ENCODE results near the gene GID4.
A peak's percentile ranks its signal among the peaks of the same experiment; 100 is the strongest.

The GID4 gene

GRCh38 chr17:18017958-18018357 is 21.2 kb upstream of the GID4 start:
- no peak for DNase-seq

DNA sequence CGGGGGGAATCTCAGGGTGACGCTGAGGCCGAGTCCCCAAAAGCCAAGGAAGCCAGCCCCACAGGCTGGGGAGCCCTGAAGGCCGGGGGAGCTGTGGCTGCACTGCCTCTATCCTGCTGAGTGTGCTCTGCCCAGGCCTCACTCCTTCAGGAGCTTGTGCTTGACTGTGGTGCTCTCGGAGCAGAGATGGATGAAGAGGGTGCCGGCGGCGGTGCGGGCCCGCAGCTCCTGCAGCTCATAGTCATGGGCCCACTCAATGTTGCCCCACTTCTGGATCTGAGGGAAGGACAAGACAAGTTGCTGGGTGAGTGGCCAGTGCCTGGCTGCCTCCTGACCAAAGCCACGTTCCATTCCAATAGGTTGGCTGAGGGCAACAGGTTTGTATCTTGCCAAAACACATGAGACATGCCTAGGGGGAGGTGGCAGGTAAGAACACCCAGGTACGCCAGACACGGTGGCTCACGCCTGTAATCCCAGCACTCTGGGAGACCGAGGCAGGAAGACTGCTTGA is 20.7 kb upstream of the GID4 start:
- DNase-seq = no peak

DNA sequence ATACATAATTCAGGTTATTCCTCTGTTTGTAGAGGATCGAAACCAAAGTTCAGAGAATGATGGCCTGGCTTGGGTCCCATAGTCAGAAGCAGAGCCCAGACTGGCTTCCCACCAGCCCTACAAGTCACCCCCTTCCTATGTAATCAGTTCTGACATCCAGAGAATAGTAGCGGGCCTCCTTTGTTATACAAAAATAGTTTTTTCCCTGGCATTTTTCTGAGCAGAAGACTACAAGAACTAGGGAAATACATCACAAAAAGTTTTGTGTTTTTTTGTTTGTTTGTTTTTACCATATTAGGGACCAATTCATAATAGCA is 19.4 kb upstream of the GID4 start:
- no peak for DNase-seq

GRCh38 chr17:18020971-18021370 is 18.2 kb upstream of the GID4 start:
- no peak for DNase-seq

GRCh38 chr17:18021372-18021771 is 17.8 kb upstream of the GID4 start:
- DNase-seq = no peak

DNA sequence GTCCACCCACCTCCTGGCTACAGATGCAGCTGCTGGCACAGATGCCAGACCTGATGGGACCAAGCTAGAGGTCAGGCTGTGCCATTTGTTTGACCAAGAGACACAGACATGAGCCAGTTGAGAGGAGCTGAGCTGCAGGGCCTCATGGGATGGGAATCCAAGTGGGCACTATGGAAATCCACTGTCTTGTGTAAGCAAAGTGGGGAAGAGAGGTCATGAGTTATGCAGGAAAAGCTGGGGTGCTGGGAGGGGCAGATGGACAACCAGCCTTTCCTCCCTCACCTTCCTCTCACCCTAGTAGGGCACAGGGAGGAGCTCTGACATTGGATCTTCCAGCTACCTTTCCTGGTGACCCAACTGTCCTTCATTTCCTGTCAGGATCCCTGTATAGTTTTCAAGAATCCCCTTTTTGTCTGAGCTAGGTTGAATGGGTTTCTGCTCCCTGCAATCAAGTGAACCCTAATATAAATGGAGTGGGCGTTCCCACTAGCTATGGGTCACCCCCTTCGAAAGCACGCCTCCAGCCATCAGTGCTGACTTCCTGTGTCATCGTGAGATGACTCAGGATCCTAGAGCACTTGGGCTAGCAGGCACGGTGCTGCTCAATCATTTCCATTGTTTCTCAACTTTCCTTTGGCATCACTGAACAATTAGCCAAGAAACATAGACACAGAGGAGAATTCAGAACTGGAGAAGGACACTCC is 13.8 kb upstream of the GID4 start:
- peak; percentile 17 for DNase-seq

- peak; percentile 82 for DNase-seq
These were observed 13.0 kb upstream of the GID4 start for GRCh38 chr17:18025945-18026776.

GRCh38 chr17:18027280-18027679 is 11.9 kb upstream of the GID4 start:
- no peak for DNase-seq

- no peak for DNase-seq
These were observed 10.9 kb upstream of the GID4 start for GRCh38 chr17:18028114-18028951.

- DNase-seq = no peak
These were observed 10.2 kb upstream of the GID4 start for GRCh38 chr17:18028952-18029540.

- DNase-seq = peak; percentile 43
These were observed 7.3 kb upstream of the GID4 start for GRCh38 chr17:18031955-18032354.

GRCh38 chr17:18033442-18034099 is 5.6 kb upstream of the GID4 start:
- peak; percentile 82 for DNase-seq

DNA sequence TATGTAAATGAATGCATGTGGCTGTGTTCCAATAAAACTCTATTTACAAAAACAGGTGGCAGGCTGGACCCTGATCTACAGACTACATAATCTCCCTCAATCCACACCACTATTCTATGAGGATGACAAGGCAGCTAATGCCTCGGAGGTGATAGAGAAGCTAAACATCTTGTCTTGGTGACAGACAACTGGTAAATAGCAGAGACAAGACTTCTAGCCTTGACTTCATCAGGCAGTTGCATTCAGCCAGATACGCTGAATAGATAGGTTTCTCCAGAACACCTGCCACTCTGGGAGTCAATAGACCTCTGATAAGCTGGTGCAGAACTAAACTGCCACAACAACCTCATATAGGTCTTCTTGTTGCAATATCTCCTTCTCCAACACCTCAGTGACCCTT is 3.5 kb upstream of the GID4 start:
- no peak for DNase-seq

DNA sequence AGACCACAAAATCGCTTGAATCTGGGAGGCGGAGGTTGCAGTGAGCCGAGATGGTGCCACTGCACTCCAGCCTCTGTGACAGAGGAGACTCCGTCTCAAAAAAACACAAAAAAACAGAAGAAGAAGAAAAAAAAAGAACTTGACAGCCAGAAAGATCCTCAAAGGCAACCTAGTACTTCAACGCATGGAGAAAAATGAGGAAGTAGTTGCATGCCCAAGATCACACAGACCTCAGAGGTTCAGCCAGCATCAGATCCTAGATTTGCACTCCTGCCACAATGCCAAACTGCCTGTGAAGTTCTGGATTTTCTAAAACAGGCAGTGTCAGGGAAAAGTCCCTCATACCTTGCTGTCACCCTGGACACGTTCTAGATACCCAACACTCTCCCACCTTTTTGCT is 1.7 kb upstream of the GID4 start:
- no peak for DNase-seq

DNA sequence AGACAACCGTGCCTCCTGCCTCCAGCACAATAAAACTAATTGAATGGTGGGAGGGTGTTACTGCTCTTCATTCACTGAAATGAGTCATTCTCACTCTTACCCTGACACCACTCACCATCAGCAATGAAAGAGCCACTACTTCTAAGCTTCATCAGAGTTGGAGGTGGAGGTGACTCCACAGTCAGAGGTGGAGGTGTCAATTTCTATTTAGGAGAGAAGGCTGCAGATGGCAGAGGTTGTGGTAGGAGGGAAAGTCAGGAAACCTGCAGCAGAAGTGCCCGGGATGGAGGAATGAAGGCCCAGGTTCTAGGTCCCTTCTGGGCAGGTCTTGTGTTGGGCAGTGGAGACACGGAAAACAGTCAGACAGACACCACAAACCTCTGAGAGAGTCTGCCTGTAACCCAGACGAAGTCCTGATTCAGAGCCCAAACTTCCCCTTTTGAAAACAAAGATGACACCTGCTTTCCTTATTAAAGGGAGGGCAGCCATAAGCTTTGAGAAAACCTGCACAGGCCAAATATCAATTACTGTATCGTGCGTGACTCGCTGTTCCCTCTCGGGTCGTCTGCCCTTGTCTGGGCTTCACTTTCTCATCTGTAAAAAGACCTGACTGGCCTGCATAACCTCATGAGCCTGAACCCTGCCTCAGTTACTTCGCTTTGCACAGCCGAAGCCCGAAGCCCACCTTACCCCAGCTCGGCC is 908 bp upstream of the GID4 start:
- no peak for DNase-seq

- no peak for DNase-seq
These were observed 490 bp downstream of the GID4 start for GRCh38 chr17:18039535-18040260.

GRCh38 chr17:18040261-18040858 is 1.2 kb downstream of the GID4 start:
- DNase-seq = no peak

- DNase-seq = peak; percentile 42
These were observed 2.6 kb downstream of the GID4 start for GRCh38 chr17:18041776-18042175.

DNA sequence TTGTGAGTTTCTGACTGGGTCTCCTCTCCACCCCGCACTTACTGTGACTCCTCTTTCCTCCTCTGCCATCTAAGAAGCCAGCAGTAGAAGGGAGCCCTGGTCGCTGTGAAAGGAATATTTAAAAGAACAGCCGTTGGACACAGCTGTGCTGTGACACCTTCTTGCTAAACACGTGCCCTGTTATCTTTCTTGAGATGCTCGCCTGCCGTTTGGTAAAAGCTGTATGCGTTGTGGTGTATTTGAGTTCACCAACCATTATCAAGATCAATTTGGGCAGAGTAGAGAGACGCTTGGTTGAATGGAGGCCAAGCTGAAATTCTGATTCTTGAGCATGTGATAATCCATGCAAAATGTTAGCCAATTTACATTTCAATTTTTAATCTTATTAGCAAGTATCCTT is 3.8 kb downstream of the GID4 start:
- DNase-seq = no peak

- no peak for DNase-seq
These were observed 4.3 kb downstream of the GID4 start for GRCh38 chr17:18043491-18043890.

All from fibroblast of skin of abdomen (primary cell).